Spleen (tissue), 7 donors: ENCODE measurements around the gene RPL22L1.

Source experiments
- CTCF ChIP-seq, 11 experiments: fragments of 200-600 bp in 7 of 11; fragments of 450-650 bp in 4 of 11; sonication (generic) in 4 of 11; IDR thresholded peaks in 8 of 11; conservative IDR thresholded peaks in 3 of 11; 1 replicate in 7 of 11; 2 replicates in 4 of 11; pipeline versions ENCODE4 v1.4.0 to v1.8.0; 2016 to 2021; ENCODE audit warnings: antibody characterized with exemption in 11 of 11, inconsistent platforms in 4 of 11, mild to moderate bottlenecking in 1 of 11
- POLR2A ChIP-seq, 3 donors: fragments of 450-650 bp; IDR thresholded peaks; one replicate each; pipeline ENCODE4 v1.5.1; 2017; ENCODE audit warnings: antibody characterized with exemption in 3 of 3, mild to moderate bottlenecking in 1 of 3
- POLR2AphosphoS5 ChIP-seq, 3 donors: sonication (generic); formaldehyde crosslinking; IDR thresholded peaks; one replicate each; pipeline ENCODE4 v1.5.1; 2017; ENCODE audit warnings: antibody characterized with exemption in 3 of 3
- donor health status: DM: no; HTN: no; CAD: no; lungs with moderate emphysema.
- donor health status: DM: no; HTN: no; CAD: no.
- donor health status: DM: no; HTN: no; CAD: no.

DNA sequence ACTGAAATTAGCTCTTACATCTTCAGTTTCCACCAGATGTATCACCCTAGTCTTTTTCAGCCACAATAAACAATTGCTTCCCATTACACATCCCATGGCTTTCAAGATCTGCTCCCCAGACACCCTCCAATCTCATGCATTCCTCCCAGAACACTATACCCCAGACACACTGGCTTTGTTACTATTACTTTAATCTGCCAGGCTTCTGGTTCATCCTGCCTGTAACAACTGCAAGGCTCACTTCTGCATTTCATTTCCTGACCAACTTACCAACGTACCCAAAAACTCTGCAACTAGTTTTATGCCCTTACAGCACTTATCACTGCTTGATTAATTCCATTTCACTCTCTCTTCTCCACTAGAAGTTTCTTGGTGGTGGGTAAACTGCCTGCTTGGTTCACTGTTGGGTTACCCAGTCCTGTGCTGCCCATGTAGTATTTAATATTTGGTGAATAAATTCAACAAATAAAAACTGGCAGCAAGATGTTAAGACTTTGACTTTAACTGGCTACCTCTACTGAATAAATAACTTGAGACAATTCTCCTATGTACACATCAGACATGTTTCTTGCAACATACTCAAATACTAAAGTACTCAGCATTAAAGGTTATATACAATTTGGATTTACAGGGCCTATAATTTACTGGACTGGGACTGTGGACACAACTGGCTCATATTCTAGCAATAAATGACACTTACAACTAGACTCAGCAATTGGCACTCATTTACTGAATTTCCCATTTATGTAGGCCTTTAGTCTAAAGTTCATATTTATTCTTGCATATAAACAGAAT, 2.7 kb downstream of the RPL22L1 start:
- TF ChIP-seq POLR2AphosphoS5 (IDR thresholded peaks at IDR 0.05) (no peak), CTCF (IDR thresholded peaks at IDR 0.05 in 8 of 11, conservative IDR thresholded peaks at IDR 0.05 in 3 of 11) (no peak), POLR2A (IDR thresholded peaks at IDR 0.05) (no peak)
